Measurements from ENCODE around the gene NFKB1. TPM values are rescaled to one million over a fixed set of nuclear protein-coding genes. Genes with fewer than 3 reads are reported as not detected.

NFKB1 gene
- total RNA-seq, 1 donor from 2014 or later, result 25.1 TPM

- Mint-ChIP-seq H3K9me3 (ENCODE audit: low read depth) (no peaks in the 10 kb centered on the region), H3K4me3 (ENCODE audit: low read depth) (no peak overlapping the region), H3K36me3 (ENCODE audit: insufficient read depth) (peaks cover 2% of the 10 kb centered on the region), H3K27ac (no peak overlapping the region), H3K27me3 (no peaks in the 10 kb centered on the region), H3K4me1 (ENCODE audit: low read depth) (peaks cover 3% of the 10 kb centered on the region)
- no peak for TF ChIP-seq CTCF (IDR thresholded peaks at IDR 0.05; ENCODE audit: unreplicated experiment)
- no peak for DNase-seq (ENCODE audit: low spot score, unreplicated experiment)
These were observed 33.7 kb downstream of the NFKB1 start for GRCh38 chr4:102534845-102535244.

GRCh38 chr4:102535398-102536082, 34.4 kb downstream of the NFKB1 start:
- no peak overlapping the region for H3K4me3 Mint-ChIP-seq (ENCODE audit: low read depth)
- H3K4me1 Mint-ChIP-seq (ENCODE audit: low read depth), result peaks cover 3% of the 10 kb centered on the region
- no peaks in the 10 kb centered on the region for H3K9me3 Mint-ChIP-seq (ENCODE audit: low read depth)
- DNase-seq (ENCODE audit: low spot score, unreplicated experiment), result no peak
- peaks cover 2% of the 10 kb centered on the region for H3K36me3 Mint-ChIP-seq (ENCODE audit: insufficient read depth)
- TF ChIP-seq CTCF (IDR thresholded peaks at IDR 0.05; ENCODE audit: unreplicated experiment), result no peak
- no peak overlapping the region for H3K27ac Mint-ChIP-seq
- no peaks in the 10 kb centered on the region for H3K27me3 Mint-ChIP-seq

GRCh38 chr4:102536768-102537167, 35.6 kb downstream of the NFKB1 start:
- DNase-seq (ENCODE audit: low spot score, unreplicated experiment), result no peak
- Mint-ChIP-seq H3K27ac (no peak overlapping the region), H3K36me3 (ENCODE audit: insufficient read depth) (peaks cover 2% of the 10 kb centered on the region), H3K4me1 (ENCODE audit: low read depth) (peaks cover 3% of the 10 kb centered on the region), H3K4me3 (ENCODE audit: low read depth) (no peak overlapping the region), H3K27me3 (no peaks in the 10 kb centered on the region), H3K9me3 (ENCODE audit: low read depth) (no peaks in the 10 kb centered on the region)
- no peak for TF ChIP-seq CTCF (IDR thresholded peaks at IDR 0.05; ENCODE audit: unreplicated experiment)

GRCh38 chr4:102537269-102537668, 36.1 kb downstream of the NFKB1 start:
- no peak for DNase-seq (ENCODE audit: low spot score, unreplicated experiment)
- no peaks in the 10 kb centered on the region for H3K9me3 Mint-ChIP-seq (ENCODE audit: low read depth)
- H3K4me3 Mint-ChIP-seq (ENCODE audit: low read depth), result no peak overlapping the region
- no peak overlapping the region for H3K27ac Mint-ChIP-seq
- no peaks in the 10 kb centered on the region for H3K27me3 Mint-ChIP-seq
- peaks cover 2% of the 10 kb centered on the region for H3K36me3 Mint-ChIP-seq (ENCODE audit: insufficient read depth)
- H3K4me1 Mint-ChIP-seq (ENCODE audit: low read depth), result peaks cover 3% of the 10 kb centered on the region
- TF ChIP-seq CTCF (IDR thresholded peaks at IDR 0.05; ENCODE audit: unreplicated experiment), result no peak

GRCh38 chr4:102541697-102542096, 40.5 kb downstream of the NFKB1 start:
- Mint-ChIP-seq H3K27me3 (no peaks in the 10 kb centered on the region), H3K4me3 (ENCODE audit: low read depth) (no peak overlapping the region), H3K9me3 (ENCODE audit: low read depth) (no peaks in the 10 kb centered on the region), H3K27ac (no peak overlapping the region), H3K36me3 (ENCODE audit: insufficient read depth) (peaks cover 2% of the 10 kb centered on the region), H3K4me1 (ENCODE audit: low read depth) (peaks cover 11% of the 10 kb centered on the region)
- no peak for DNase-seq (ENCODE audit: low spot score, unreplicated experiment)
- no peak for TF ChIP-seq CTCF (IDR thresholded peaks at IDR 0.05; ENCODE audit: unreplicated experiment)

Measured in progenitor cell of endocrine pancreas (in vitro differentiated cells).